Measurements from ENCODE around the gene MADD.

GRCh38 chr11:47285969-47286770, 16.2 kb downstream of the MADD start:
- TF ChIP-seq CTCF (IDR thresholded peaks at IDR 0.05) (no peak), POLR2A (IDR thresholded peaks at IDR 0.05) (no peak)

Data from right lobe of liver (tissue), 4 donors.